Kidney epithelial cell (primary cell): Measurements from ENCODE around the gene KLHL17. TPM values are rescaled to one million over a fixed set of nuclear protein-coding genes. Genes with fewer than 3 reads are reported as not detected.
"Not testable (repeated sequence)": the region's sequence is repeated elsewhere in the genome, so short reads cannot be mapped to it uniquely, and the experiment has no call there.

Experiments
- DNase-seq: peaks from one replicate; pipeline ENCODE4 v3.0.0-alpha.2; 2010; ENCODE audit warnings: low read depth
- H3K27me3 ChIP-seq: 2 replicates; pipeline ENCODE4 v1.6.0; 2011; ENCODE audit warnings: low read length; ENCODE audit not compliant: control insufficient read depth, insufficient read depth
- H3K36me3 ChIP-seq: 2 replicates; pipeline ENCODE4 v1.5.1; 2011; ENCODE audit warnings: low read length; ENCODE audit not compliant: control insufficient read depth, insufficient read depth
- H3K4me3 ChIP-seq: 2 replicates; pipeline ENCODE4 v1.5.1; 2011; ENCODE audit warnings: low read depth, mild to moderate bottlenecking, control low read depth, low read length
- CTCF ChIP-seq: IDR thresholded peaks from 2 replicates; pipeline ENCODE4 v1.5.1; 2011; ENCODE audit warnings: mild to moderate bottlenecking, moderate library complexity, low read length, control low read depth, inconsistent platforms; ENCODE audit not compliant: insufficient read depth, poor library complexity, severe bottlenecking
- total RNA-seq: library from RNA; depleted of rRNA; stranded (reverse); fragments of >200 nt; gene quantifications from 2 replicates; pipeline ENCODE4 v1.2.3, GENCODE V29; 2015

KLHL17 gene
- total RNA-seq, 1 donor from 2014 or later = 21.4 TPM

- Histone ChIP-seq H3K4me3 (no peak overlapping the region), H3K36me3 (no peaks in the 10 kb centered on the region), H3K27me3 (no peaks in the 10 kb centered on the region)
- no peak for TF ChIP-seq CTCF
- DNase-seq = no peak
These were observed 44.0 kb downstream of the KLHL17 start for GRCh38 chr1:1004420-1004779.

- no peaks in the 10 kb centered on the region for H3K36me3 ChIP-seq
- no peak overlapping the region for H3K4me3 ChIP-seq
- TF ChIP-seq CTCF = no peak
- no peaks in the 10 kb centered on the region for H3K27me3 ChIP-seq
- DNase-seq = no peak
These were observed 44.7 kb downstream of the KLHL17 start for GRCh38 chr1:1004780-1005697.

GRCh38 chr1:1005774-1006304 is 45.5 kb downstream of the KLHL17 start:
- DNase-seq = no peak
- no peak for TF ChIP-seq CTCF
- Histone ChIP-seq H3K36me3 (no peaks in the 10 kb centered on the region), H3K4me3 (no peak overlapping the region), H3K27me3 (no peaks in the 10 kb centered on the region)

GRCh38 chr1:1006305-1007159 is 46.1 kb downstream of the KLHL17 start:
- H3K4me3 ChIP-seq = no peak overlapping the region
- DNase-seq = no peak
- no peak for TF ChIP-seq CTCF
- no peaks in the 10 kb centered on the region for H3K27me3 ChIP-seq
- H3K36me3 ChIP-seq = no peaks in the 10 kb centered on the region

- H3K36me3 ChIP-seq, H3K27me3 ChIP-seq, H3K4me3 ChIP-seq, DNase-seq: not testable (repeated sequence)
These were observed 49.7 kb downstream of the KLHL17 start for GRCh38 chr1:1010131-1010530.

GRCh38 chr1:1011396-1011949 is 51.1 kb downstream of the KLHL17 start:
- no peak overlapping the region for H3K4me3 ChIP-seq
- no peak for TF ChIP-seq CTCF
- no peak for DNase-seq
- H3K27me3 ChIP-seq = no peaks in the 10 kb centered on the region
- no peaks in the 10 kb centered on the region for H3K36me3 ChIP-seq

- not testable (repeated sequence) for H3K27me3 ChIP-seq, DNase-seq, H3K36me3 ChIP-seq
- H3K4me3 ChIP-seq = peak overlapping the region; percentile 63
These were observed 52.3 kb downstream of the KLHL17 start for GRCh38 chr1:1012736-1013104.
